NCI-H69 (cell line): Measurements from ENCODE around the gene CD6.
A peak's percentile ranks its signal among the peaks of the same experiment; 100 is the strongest.
"Not testable (repeated sequence)": the region's sequence is repeated elsewhere in the genome, so short reads cannot be mapped to it uniquely, and the experiment has no call there.

Experiments used
- DNase-seq: peaks from one replicate; lab custom pipeline; 2025; lab: John Stamatoyannopoulos, UW

Gene CD6

DNA sequence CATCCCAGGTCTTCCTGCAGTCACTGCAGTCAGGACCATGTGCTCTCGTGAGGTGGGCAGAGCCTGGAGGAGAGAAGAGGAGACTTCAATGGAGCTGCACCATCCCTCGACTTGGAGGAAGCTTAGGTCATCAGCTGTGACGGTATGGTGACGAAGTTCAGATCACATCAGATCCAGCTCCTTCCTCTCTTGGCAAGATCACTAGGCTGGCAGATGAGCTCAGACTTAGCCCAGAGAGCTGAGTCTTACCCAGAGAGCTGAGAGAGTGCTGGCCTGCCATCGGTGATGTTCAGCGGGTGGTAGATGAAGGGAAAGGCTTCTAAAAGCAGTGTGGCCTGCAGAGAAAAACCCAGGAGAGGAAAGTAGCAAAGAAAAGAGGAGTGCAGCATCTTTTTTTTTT, 17.7 kb upstream of the CD6 start:
- DNase-seq: no peak

DNA sequence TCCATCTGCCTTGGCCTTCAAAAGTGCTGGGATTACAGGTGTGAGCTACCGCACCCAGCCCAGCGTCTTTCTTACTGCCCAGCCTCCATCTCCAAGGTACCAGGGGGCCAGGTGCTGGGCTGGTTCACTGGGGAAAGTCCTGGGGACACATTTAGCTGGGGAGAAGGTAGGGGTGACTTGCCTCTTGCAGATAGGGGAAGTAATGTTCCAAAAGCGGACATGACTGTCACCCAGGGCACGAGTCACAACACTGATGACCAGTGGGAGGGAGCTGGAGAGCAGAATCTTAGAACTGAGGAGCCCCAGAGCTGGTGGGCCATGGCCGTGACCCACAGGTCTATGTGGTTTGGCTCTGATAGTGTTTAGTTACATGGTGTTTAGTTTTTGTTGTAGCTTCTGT, 17.1 kb upstream of the CD6 start:
- no peak for DNase-seq

GRCh38 chr11:60955571-60955970, 15.9 kb upstream of the CD6 start:
- no peak for DNase-seq

- no peak for DNase-seq
Observed at GRCh38 chr11:60957188-60957587, 14.3 kb upstream of the CD6 start.

GRCh38 chr11:60959431-60959830, 12.0 kb upstream of the CD6 start:
- peak; percentile 59 for DNase-seq

GRCh38 chr11:60960405-60960804, 11.1 kb upstream of the CD6 start:
- no peak for DNase-seq

GRCh38 chr11:60964801-60965200, 6.7 kb upstream of the CD6 start:
- DNase-seq: no peak

GRCh38 chr11:60966890-60967289, 4.6 kb upstream of the CD6 start:
- no peak for DNase-seq

DNA sequence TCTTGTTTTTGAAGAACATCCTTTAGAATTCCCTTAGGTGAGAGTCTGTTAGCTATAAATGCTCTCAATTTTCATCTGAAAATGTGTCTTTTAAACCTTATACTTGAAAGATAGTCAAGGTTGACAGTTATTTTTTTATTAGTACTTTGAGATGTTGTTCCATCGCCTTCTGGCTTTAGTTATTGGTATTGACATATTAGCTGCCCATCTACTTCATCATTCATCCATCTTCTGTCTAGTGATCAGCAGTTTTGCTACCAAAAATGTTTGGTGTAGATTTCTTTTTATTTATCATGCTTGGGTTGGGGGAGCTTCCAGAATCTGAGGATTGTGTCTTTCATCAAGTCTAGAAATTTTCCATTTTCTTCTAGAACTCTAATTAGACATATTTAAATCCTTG, 3.3 kb upstream of the CD6 start:
- DNase-seq: no peak

DNA sequence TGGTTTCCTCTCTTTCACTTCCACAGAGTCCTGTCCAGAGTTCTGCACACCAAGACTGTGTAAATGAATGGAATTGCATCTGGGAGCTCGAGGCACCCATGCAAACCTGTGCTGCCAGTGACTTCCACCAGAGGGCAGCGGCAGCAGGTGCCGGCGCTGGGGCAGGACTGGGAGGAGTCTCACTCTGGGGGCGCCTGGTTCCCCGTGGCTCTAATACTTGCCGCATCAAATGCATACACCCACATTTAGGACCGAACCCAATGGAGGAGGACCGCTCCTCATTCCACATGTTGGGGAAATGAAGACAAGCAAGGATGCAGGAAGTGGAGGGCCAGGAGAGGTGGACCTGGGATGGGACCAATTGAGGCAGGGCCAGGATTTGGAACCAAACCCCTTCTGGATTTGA, 1.1 kb upstream of the CD6 start:
- peak; percentile 71 for DNase-seq

DNA sequence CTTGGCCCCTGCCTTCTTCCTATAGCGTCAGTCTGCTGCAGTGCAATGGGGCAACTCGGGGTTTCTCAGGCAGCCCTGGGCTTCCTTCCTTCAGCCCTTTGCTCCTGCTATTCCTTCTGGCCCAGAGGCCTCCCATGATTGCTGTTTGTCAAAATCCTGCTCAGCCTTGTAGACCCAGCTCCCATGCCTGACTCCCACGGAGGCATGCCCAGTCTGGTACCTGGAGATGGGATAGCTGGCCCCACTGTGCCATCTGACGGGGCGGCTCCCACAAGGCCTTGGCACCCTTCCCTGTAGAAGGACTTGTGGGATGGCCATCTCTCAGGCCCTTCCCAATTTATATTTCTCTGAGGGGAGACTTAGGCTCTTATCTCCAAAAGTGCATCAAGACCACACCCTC, 590 bp upstream of the CD6 start:
- DNase-seq: no peak

- no peak for DNase-seq
Observed at GRCh38 chr11:60972182-60973030, 926 bp downstream of the CD6 start.

GRCh38 chr11:60973699-60974098, 2.2 kb downstream of the CD6 start:
- DNase-seq: no peak

GRCh38 chr11:60974316-60974715, 2.8 kb downstream of the CD6 start:
- not testable (repeated sequence) for DNase-seq

GRCh38 chr11:60974726-60975125, 3.2 kb downstream of the CD6 start:
- DNase-seq: peak; percentile 10

DNA sequence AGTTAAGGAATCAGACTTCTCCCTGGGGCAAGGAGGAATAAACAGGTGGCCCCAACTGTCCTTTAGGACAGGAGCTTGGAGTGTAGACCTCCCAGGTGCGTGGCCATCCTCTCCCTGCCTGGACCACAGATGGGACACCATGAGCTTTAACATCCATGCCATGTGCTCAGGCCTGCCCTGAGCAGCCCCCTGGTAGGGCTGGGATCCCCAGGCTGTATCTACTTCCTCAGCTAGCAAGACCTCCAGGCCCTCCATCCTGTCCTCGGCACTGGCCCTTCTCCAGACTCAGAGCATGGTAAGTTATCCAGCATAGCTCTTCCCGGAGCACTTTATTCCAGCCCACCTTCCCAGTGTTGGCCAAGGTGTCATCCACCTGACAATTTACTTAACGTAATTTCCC, 5.7 kb downstream of the CD6 start:
- DNase-seq: no peak

DNA sequence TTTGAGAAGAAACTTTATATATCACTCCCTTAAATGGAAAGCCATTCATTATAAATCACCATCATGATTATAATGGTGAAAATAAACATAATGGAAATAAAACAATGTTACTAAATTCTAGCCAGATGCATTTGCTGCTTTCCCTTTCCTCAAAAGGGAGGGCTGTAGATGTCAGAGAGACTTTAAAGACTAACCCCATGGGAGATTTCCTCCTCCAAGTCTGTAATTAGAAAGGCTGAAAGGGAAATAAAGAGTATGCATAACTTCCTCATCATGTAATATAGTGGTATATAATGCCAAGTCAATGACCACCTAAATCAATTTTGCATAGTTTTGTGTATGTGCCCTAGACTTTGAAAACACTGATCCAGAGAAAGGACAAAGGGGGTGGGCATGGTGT, 6.4 kb downstream of the CD6 start:
- DNase-seq: peak; percentile 61

GRCh38 chr11:60978546-60979380, 7.3 kb downstream of the CD6 start:
- DNase-seq: peak; percentile 64

DNA sequence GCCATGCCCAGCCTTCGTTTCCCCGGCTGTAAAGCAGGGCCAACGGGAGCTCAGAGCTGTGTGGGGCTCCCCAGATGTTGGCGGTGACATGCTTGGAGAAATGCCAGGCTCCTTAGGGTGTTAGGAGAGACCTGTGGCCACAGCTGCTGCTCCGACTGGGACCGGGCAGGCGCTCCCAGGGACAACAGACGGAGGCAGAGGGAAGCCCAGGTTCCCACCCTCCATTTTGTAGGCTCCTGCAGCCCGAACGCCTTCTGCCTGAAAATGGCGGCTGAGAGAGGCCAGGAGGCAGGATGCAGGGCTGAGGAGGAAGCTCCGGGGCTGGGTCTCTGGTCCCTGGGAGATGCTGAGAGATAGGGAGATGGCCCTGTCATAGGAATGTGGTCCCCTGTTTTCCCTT, 10.0 kb downstream of the CD6 start:
- DNase-seq: peak; percentile 29

- no peak for DNase-seq
Observed at GRCh38 chr11:60982184-60982583, 10.7 kb downstream of the CD6 start.

DNA sequence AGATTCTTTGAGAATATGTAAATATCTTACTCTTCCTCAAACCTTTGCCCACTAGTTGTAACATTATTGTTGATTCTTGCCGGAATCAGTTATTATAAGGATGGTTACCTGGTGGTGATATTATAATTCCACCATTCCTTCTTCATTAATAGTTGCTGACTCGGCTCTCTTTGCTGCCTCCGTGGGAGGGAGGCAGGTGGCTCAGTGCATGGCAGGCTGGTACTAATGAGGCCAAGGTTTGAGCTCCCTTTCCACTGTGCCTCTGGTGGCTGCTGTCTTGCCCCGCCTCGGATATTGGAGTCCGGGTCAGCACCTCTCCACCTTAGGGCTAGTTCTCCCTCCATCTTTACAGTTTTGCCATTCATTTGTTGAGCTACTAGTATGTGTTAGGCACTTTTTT, 12.7 kb downstream of the CD6 start:
- DNase-seq: no peak

- DNase-seq: peak; percentile 52
Observed at GRCh38 chr11:60984636-60985035, 13.2 kb downstream of the CD6 start.

GRCh38 chr11:60985501-60985900, 14.0 kb downstream of the CD6 start:
- DNase-seq: no peak
